Neural cell (in vitro differentiated cells): ENCODE data around the gene HBE1.

Source experiments
- CTCF ChIP-seq: fragments of 450-650 bp; IDR thresholded peaks from 2 replicates; pipeline ENCODE4 v1.5.1; 2014; ENCODE audit warnings: antibody characterized with exemption, mild to moderate bottlenecking, moderate library complexity; ENCODE audit not compliant: poor library complexity, severe bottlenecking
- EP300 ChIP-seq: fragments of 450-650 bp; conservative IDR thresholded peaks from 2 replicates; pipeline ENCODE4 v1.6.1; 2014; ENCODE audit warnings: antibody characterized with exemption, mild to moderate bottlenecking, moderate library complexity; ENCODE audit not compliant: poor library complexity, severe bottlenecking
- EZH2 ChIP-seq: fragments of 200-600, 300-800 bp; shearing (Covaris generic), sonication (generic); IDR thresholded peaks from 2 replicates; pipeline ENCODE4 v1.6.1; 2014; ENCODE audit warnings: antibody characterized with exemption, low read length, borderline replicate concordance, mild to moderate bottlenecking; ENCODE audit not compliant: insufficient read depth, poor library complexity, severe bottlenecking
- MXI1 ChIP-seq: fragments of 450-650 bp; conservative IDR thresholded peaks from 2 replicates; pipeline ENCODE4 v1.6.1; 2014; ENCODE audit warnings: antibody characterized with exemption, mild to moderate bottlenecking; ENCODE audit not compliant: poor library complexity, severe bottlenecking
- POLR2AphosphoS5 ChIP-seq: IDR thresholded peaks from 2 replicates; pipeline ENCODE4 v1.6.1; 2012
- RAD21 ChIP-seq: fragments of 450-650 bp; conservative IDR thresholded peaks from 2 replicates; pipeline ENCODE4 v1.6.1; 2014; ENCODE audit warnings: antibody characterized with exemption, mild to moderate bottlenecking, moderate library complexity
- REST ChIP-seq: IDR thresholded peaks from 2 replicates; pipeline ENCODE4 v1.6.1; 2012; ENCODE audit warnings: borderline replicate concordance
- SMC3 ChIP-seq: fragments of 450-650 bp; conservative IDR thresholded peaks from 2 replicates; pipeline ENCODE4 v1.6.1; 2014; ENCODE audit warnings: antibody characterized with exemption, mild to moderate bottlenecking, moderate library complexity; ENCODE audit not compliant: poor library complexity
- TAF1 ChIP-seq: IDR thresholded peaks from 2 replicates; pipeline ENCODE4 v1.6.1; 2012; ENCODE audit warnings: low read depth

GRCh38 chr11:5276697-5277096 is 7.0 kb upstream of the HBE1 start:
- no peak for TF ChIP-seq CTCF
- TF ChIP-seq SMC3: no peak
- no peak for TF ChIP-seq POLR2AphosphoS5
- no peak for TF ChIP-seq EZH2
- TF ChIP-seq TAF1: no peak
- TF ChIP-seq REST: no peak
- no peak for TF ChIP-seq RAD21
- TF ChIP-seq EP300: no peak
- TF ChIP-seq MXI1: no peak
